ENCODE data around the gene ANAPC10.

Gene ANAPC10

DNA sequence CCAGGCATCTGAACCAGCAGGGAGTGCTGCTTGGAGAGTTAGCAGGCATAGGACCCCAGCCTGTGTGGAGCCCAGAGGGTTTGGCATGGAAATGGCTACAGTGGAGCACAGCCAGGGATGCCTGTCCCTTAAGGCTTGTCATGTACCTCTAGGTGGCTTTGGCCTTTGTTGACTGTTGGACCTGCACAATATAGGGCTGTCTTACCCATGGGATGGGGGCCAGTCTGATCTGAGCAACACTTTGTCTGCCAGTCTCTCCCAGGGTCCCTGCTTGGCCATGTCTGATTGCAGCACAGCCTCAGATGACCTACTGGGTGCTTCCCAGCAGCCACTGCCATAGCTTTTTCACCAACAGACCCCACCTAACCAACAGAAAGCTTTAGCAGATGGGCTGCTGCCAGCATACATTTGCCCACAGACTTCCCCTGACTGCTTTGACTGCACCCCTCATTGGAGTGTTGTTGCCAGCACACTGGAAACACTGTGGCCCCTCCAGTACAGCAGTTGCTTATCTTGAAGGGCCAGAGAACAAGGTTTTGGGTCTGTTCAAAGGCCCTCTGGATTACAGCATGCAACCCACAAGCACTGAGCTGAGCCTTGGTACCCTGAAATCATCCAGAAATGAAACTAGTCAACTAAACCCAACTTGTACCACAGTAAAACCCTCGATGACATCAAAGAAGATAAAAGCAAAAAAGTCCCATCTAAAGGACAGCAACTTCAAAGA is 22.1 kb downstream of the ANAPC10 start:
- no peak for DNase-seq (ENCODE audit: low read depth in 2 of 3, low spot score in 1 of 3)

DNA sequence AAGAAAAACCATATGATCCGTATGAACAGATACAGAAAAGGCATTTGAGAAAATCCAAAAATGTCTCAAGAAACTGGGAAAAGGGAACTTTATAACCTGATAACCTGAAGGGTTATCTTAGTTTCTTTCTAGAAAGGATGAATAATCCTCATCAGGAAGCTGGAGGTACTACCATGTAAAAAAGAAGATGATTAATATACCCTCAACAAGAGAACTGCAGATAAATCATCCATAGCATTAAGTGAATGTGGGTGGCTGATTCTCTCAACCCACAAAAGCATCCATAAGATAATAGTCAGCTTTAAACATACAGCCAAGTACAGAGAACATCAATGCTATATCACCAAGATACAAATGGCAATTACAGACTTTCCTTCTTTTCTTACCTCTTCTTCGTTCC is 26.4 kb downstream of the ANAPC10 start:
- DNase-seq (ENCODE audit: low read depth in 2 of 3, low spot score in 1 of 3) = no peak

DNA sequence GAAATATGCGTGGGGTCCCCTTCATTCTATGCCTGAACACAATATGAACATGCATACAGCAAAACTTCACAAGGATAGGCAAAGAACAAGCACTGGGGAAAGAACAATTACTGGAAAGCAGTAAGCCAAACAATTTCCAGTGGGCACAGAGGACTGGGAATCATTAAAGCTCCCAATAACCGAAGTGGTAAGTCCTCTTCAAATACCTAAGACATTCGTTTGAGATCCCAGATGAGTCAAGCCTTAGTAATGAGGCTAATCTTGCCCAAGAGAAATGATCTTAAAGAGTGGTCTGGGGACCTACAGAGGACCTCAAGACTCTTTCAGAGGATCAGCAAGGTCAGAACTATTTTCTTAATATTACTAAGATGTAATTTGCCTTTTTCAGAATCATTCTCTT is 28.6 kb downstream of the ANAPC10 start:
- DNase-seq (ENCODE audit: low read depth in 2 of 3, low spot score in 1 of 3) = no peak

DNA sequence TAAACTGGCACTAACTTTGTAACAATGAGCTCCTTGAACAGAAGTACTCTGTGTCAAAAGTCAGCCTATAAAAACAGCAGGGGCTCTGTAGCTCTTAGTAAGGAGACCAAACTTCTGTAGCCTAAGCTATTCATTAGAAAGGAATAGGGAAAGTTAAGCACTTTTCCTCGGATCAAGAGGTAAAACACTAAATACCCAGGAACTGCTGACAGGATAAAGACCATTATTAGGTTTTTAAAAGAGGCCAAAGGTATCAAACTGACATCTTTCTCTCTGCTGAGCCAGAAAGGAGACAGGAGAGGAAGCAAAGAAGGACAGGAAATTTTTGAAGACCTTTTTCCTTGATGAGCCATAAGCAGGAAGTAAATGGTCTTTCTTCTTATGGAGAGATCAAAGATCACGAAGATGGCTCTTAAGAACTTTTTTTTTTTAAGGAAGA is 31.9 kb downstream of the ANAPC10 start:
- DNase-seq (ENCODE audit: low read depth in 2 of 3, low spot score in 1 of 3) = no peak

DNA sequence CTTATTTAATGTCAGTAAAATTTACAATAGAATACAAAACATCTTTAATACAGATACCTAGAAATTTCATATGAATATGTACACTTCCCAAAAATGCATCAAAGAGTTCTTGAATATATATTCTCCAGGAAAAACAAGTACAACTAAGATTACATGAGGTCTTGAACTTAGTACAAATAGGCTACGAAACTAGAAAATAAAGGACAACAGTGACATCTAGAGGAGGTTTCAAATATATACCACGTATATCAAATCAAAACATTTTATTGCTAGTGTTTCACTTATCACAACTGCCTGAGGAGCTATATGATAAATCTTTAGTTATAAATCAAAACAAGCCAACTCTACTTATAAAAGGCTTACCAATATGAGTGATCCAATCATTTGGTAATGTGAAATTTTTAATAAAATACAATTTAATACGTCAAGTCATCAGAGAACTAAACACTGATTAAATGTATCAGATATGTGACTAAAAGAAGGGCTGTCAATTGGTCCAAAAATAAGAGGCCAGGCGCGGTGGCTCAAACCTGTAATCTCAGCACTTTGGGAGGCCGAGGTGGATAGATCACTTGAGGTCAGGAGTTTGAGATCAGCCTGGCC is 36.6 kb downstream of the ANAPC10 start:
- no peak for DNase-seq (ENCODE audit: low read depth in 2 of 3, low spot score in 1 of 3)

DNA sequence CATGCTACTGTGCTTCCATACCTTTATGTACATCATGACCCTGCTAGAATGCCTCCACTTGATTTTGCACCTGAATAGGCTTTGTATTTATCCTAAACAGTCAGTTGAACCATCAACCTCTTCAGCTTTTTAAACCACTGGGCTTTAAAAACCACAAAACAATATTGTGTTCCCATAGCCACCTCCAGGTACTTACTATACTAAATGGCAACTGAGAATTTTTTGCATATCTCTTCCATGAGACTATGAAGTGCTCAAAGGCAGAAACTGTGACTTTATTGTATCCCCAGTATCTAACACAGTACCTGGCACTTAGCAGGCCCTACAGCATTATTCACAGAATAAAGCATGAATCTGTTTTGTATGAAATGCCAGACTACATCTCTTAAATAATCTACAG is 39.7 kb downstream of the ANAPC10 start:
- no peak for DNase-seq (ENCODE audit: low read depth in 2 of 3, low spot score in 1 of 3)

DNA sequence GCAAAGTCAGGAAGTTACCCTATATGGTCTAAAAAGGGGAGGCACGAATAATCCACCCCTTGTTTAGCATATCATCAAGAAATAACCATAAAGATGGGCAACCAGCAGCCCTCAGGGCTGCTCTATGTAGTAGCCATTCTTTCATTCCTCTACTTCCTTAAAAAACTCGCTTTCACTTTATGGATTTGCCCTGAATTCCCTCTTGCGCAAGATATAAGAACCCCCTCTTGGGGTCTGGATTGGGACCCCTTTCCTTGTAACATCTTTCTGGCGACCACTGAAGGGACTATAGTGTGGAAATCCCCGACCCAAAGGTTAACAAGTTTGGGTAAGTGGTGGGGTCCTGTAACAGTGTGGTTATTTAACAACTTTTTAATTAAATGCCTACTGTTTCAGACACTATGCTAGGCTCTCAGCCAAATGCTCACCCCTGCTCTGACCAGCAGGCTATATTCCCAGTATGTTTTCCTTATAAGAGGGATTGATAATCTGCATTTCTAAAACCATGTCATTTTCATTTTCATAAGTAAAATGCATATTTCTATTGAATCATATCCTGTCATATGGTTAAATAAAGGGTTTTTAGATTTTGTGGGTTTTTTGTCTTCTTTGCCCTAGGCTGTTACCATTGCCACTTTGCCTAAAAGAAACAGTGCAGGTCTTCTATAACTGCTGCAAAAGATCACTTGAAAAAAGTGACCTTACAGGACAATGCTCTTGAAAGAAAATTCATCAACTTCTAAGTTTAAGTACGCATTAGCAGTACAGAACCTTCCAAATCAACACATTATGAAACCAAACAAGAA is 41.5 kb downstream of the ANAPC10 start:
- DNase-seq (ENCODE audit: low read depth in 2 of 3, low spot score in 1 of 3) = no peak

DNA sequence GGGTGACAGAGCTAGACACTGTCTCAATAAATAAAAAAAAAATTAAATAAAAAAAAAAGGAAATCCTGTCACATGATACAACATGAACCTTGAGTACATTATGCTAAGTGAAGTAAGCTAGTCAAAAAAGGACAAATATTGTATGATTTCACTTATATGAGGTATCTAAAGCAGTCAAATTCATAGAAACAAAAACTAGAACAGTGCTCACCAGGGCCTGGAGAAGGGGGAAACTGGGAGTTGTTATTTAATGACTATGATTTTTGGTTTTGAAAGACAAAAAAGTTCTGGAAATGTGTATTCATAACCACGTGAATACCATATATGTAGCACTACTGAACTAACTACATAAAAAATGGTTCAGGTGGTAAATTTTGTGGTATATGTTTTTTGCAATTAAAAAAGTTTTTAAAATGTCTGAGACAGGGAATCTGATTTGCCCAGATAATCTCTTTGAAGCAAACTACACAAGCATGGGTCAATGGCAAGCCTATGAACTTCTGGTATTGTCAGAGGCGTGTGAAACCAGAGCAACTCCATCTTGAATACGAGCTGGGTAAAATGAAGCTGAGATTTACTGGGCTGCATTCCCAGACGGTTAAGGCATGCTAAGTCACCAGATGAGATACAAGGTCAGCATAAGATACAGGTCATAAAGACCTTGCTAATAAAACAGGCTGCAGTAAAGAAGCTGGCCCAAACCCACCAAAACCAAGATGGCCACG is 42.3 kb downstream of the ANAPC10 start:
- DNase-seq (ENCODE audit: low read depth in 2 of 3, low spot score in 1 of 3) = no peak

DNA sequence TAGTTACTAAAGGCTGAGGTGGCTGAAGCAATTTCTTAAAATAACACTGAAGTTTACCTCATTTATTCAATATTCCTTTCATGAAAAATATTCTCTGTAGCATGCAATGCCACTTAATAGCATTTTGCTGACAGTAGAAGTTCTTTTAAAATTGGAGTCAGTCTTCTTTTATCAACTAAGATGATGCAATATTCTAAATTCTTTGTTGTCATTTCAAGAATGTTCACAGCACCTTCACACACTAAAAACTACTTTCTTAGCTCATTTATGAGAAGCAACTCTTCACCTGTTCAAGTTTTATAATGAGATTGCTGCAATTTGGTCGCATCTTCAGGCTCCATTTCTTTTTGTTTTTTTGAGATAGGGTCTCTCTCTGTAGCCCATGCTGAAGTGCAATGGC is 48.8 kb downstream of the ANAPC10 start:
- no peak for DNase-seq (ENCODE audit: low read depth in 2 of 3, low spot score in 1 of 3)

DNA sequence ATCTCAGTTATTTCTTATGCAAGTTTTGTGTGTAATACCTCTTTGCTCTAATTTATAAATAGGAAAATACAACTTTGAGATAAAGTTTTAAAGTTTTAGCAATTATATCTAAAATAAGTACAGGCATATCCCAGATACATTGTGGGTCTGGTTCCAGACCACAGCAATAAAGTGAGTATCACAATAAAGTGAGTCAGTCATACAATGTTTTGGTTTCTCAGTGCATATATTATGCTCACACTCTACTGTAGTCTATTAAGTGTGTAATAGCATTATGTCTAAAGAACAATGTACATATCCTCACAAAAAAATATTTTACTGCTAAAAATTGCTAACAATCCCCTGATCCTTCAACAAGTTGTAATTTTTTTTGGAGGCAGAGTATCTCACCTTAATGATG is 49.2 kb downstream of the ANAPC10 start:
- no peak for DNase-seq (ENCODE audit: low read depth in 2 of 3, low spot score in 1 of 3)

DNA sequence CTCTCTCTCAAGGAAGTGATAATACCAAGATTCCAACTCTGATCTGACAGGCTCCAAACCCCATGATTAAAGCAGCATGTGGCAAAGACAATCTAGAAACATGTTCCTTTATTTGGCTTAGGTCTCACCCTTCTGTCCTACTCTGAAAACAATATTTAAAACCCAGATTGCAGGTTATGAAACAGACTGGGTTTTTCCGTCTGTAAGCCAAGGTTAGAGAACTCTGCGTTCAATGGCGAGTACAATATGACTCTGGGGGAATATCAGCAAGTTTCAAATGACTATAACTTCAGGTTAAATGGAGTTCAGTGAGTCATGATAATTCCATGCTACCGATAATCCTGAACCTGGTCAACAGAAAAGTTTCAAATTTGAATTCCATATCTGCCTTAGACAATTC is 50.8 kb downstream of the ANAPC10 start:
- no peak for DNase-seq (ENCODE audit: low read depth in 2 of 3, low spot score in 1 of 3)

DNA sequence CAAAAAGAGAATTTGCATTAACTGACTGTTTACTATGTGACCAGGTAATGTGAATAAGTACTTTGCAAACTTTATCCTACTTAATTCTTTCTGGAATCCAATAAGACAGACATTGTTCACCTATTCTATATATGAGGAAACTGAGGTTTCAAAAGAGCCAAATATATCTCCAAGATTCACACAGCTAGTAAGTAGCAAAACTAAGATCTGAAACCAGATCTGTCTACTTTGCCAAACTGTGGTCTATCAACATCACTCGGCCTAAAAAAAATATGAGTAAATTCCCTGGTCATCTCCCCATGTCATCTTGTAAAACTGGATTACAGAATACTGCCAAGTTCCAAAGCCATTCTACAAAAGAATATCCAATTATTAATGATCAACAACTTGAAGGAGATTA is 52.8 kb downstream of the ANAPC10 start:
- DNase-seq (ENCODE audit: low read depth in 2 of 3, low spot score in 1 of 3) = no peak

DNA sequence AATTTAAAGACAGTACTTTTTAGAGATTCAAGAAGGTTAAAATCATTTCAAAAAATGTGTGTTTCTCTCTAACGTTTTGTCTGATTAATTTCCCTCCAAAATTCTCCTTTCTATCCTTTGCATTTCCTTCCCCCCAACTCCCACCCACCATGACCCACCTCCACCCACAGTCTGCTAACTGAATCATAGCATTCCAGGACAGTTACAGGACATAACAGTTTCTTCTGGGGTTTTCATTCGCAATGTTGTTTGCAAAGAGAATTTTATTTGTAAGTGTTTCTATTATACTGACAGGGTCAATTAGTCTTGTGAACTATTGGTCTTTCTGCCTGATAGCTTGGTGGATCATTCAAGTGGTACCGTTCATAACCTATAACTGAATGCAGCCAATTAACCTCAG is 53.7 kb downstream of the ANAPC10 start:
- no peak for DNase-seq (ENCODE audit: low read depth in 2 of 3, low spot score in 1 of 3)

DNA sequence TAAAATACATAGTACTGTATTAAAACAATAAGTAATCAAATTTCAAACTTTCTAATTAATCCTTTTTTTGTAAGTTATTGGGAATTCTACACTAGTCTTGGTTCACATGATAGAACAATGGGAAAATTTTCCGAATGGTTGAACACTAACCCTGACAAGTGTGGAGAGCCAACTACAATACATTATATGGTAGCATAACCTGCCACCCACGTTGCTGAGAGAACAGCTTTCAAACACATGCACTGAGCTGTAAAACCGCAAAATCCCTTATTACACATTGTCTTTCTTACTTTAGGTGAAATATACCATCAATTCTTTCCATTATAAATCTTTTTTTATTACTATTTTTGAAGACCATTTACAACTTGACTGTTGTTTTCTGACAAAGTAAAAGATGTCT is 54.7 kb downstream of the ANAPC10 start:
- no peak for DNase-seq (ENCODE audit: low read depth in 2 of 3, low spot score in 1 of 3)

DNA sequence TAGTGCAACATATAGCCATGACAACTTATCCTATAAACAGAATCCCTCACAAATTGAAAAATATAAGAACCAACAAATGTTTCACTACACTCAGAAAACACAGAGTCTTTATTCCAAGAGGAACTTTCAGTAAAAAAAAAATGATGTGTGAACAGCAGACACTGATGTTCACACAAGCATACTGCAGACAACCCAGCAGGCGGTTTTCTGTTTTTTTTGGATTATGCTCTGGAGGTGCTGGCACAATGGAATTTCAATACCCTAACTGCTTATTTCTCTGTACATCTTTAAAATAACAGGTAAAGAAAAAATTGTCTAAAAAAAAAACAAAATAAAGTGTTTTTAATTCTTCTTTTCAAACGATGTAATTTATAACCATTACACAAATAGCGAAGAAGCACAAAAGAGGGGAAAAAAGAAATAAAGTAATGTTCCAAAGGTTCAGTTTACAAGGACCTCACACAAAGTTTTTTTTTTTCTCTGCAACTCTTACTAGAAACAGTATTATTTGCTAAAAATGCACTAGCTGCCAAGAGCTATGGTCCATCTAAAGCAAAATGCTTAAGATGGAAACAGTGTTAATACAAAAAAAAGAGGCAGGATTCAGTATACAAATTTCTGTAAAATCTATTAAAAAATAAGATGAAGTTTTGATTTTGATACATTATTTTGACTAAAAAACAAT is 55.3 kb downstream of the ANAPC10 start:
- no peak for DNase-seq (ENCODE audit: low read depth in 2 of 3, low spot score in 1 of 3)

DNA sequence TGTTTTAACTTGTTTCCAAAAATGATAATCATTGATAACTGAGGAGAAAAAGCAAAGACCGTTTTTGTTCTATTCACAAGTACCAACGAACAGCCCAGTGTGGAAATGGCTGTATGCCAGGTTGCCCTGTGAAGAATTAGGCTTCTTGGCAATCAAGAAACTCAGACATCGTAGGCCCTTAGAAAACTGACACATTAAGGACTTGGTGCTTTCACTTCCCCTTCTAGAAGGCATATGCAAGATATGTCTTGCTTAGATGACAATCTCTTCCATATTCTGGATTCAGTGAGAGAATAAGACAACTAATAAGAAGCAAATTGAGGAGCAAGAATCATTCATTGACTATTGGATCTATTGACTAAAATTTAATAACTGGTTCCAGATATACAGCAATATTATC is 56.6 kb downstream of the ANAPC10 start:
- DNase-seq (ENCODE audit: low read depth in 2 of 3, low spot score in 1 of 3) = no peak

DNA sequence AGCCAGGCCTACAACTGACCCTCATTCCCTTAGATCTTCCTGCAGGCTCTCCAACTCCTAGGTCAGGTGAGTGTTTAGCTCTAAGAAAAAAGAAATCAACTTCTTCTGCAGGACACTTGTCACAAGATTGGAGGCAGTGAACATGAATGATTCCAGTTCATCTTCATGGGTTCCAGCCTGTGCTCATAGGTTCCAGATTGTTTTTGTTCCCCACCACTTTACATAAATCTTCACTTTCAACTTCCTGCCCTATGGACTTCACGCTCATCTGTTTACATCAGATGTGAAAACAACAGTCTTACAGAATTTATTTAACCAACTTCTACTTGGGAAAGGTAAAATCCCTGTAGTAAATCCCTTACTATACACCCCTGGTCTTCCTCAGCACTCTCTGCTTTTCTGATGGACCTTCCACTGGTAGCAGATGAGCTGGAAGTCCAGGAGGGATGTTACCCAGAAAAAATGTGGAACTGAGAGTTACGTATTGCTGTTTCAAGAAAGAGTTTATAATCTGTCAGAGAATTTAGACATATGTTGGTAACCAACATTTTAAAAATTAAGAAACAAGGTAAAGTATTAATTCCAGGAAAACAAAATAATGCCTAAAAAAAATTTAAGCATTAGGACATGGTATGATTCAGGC is 62.4 kb downstream of the ANAPC10 start:
- DNase-seq (ENCODE audit: low read depth in 2 of 3, low spot score in 1 of 3) = no peak

DNA sequence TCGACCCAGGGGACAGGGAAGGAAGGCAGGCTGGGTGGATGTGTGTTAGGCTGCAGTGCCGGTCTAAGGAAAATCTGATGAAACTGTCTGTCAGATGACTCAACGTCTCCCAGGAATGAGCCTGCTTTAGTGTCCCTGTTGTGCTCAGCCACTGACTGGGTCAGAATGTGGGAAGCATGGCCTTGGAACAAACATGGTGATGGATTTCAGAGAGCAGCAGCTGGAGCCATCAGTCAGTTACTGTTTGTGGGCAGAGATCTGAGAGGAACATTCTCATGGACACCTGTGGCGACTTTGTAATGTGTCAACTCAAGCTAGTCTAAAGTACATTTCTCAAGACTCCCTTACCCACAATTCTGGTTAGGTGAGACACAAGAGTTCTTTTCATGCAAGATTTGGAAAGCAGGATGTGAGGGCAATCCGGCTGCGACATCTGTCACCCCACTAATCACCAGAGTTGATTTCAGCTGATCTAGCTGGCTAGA is 63.2 kb downstream of the ANAPC10 start:
- no peak for DNase-seq (ENCODE audit: low read depth in 2 of 3, low spot score in 1 of 3)

DNA sequence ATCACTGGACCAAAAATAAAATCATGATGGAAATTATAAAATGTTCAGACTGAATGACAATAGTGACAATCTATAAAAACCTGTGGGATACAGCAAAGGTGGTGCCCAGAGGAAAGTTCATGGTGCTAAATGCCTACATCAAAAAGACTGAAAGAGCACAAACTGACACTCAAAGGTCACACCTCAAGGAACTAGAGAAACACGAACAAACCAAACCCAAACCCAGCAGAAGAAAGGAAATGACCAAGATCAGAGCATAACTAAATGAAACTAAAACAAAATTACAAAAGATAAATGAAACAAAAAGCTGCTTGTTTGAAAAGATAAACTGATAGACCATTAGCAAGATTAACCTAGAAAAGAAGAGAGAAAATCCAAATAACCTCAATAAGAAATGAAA is 78.7 kb downstream of the ANAPC10 start:
- no peak for DNase-seq (ENCODE audit: low read depth in 2 of 3, low spot score in 1 of 3)

DNA sequence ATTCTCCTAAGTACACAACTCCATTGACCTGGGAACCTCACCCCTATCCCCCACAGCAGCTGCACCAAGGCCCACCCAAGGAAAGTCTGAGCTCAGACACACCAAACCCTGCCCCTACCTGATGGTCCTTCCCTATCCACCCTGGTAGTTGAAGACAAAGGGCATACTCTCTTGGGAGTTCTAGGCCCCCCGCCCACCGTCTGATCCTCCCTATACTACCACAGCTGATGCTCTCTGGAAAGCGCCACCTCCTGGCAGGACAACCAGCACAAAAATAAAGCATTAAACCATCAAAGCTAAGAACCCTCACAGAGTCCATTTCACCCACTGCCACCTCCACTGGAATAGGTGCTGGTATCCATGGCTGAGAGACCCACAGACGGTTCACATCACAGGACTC is 83.6 kb downstream of the ANAPC10 start:
- DNase-seq (ENCODE audit: low read depth in 2 of 3, low spot score in 1 of 3) = no peak
